ENCODE data around the gene KRT35.

DNA sequence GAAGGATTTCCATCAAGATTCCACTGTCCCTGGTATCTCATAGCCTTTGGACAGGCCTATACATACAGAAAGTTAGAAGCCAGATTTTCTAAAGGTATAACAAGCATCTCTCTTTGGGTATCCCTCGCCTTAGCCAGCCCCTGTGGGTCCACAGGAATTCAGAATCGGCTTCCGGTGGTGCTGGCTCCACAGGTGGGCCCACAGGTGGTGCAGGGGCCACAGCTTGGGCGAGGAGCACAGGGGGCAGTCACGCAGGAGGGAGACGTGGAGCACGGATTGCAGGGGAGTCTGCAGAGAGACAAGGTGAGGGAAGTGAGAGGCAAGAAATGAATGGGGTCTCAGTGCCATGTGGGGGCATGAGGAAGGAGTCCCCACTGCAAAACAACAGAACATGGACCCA is 43.7 kb downstream of the KRT35 start:
- TF ChIP-seq, protein P1, sequence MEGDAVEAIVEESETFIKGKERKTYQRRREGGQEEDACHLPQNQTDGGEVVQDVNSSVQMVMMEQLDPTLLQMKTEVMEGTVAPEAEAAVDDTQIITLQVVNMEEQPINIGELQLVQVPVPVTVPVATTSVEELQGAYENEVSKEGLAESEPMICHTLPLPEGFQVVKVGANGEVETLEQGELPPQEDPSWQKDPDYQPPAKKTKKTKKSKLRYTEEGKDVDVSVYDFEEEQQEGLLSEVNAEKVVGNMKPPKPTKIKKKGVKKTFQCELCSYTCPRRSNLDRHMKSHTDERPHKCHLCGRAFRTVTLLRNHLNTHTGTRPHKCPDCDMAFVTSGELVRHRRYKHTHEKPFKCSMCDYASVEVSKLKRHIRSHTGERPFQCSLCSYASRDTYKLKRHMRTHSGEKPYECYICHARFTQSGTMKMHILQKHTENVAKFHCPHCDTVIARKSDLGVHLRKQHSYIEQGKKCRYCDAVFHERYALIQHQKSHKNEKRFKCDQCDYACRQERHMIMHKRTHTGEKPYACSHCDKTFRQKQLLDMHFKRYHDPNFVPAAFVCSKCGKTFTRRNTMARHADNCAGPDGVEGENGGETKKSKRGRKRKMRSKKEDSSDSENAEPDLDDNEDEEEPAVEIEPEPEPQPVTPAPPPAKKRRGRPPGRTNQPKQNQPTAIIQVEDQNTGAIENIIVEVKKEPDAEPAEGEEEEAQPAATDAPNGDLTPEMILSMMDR (IDR thresholded peaks at IDR 0.05 in 2 of 3, conservative IDR thresholded peaks at IDR 0.05 in 1 of 3; ENCODE audit: borderline replicate concordance in 1 of 3, insufficient read depth in 1 of 3, low read depth in 2 of 3, low read length in 2 of 3) = no peak
- TF ChIP-seq JUND (IDR thresholded peaks at IDR 0.05) = no peak
- TF ChIP-seq EZH2 (IDR thresholded peaks at IDR 0.05) = no peak
- TF ChIP-seq YY1 (IDR thresholded peaks at IDR 0.05; ENCODE audit: extremely low read depth, insufficient replicate concordance, low read depth, low read length) = no peak
- no peak for TF ChIP-seq POLR2A (IDR thresholded peaks at IDR 0.05; ENCODE audit: borderline replicate concordance, extremely low read depth, insufficient read depth, insufficient read length)
- no peak for TF ChIP-seq ZFX (IDR thresholded peaks at IDR 0.05)
- TF ChIP-seq SRF (IDR thresholded peaks at IDR 0.05; ENCODE audit: low read depth) = no peak
- TF ChIP-seq RAD21 (IDR thresholded peaks at IDR 0.05; ENCODE audit: low read depth) = no peak
- no peak for TF ChIP-seq EZH2phosphoT487 (IDR thresholded peaks at IDR 0.05; ENCODE audit: borderline replicate concordance)
- TF ChIP-seq CEBPB (IDR thresholded peaks at IDR 0.05; ENCODE audit: low read depth) = no peak
- no peak for TF ChIP-seq POLR2AphosphoS5 (IDR thresholded peaks at IDR 0.05; ENCODE audit: low read depth, low read length)

All from HCT116 (cell line).